Measurements from ENCODE around the gene MAPK11. TPM values are rescaled to one million over a fixed set of nuclear protein-coding genes. Genes with fewer than 3 reads are reported as not detected.

MAPK11 gene
- total RNA-seq, 1 donor from 2014 or later = 3.4 TPM

GRCh38 chr22:50250249-50250554 lies 20.0 kb downstream of the MAPK11 start:
- DNase-seq (ENCODE audit: low read depth) = no peak
- peaks cover 25% of the 10 kb centered on the region for H3K36me3 ChIP-seq (ENCODE audit: control insufficient read depth, insufficient read depth, low read length)
- FAIRE-seq = no peak
- H3K4me3 ChIP-seq (ENCODE audit: low read depth, low read length) = peak overlapping the region; percentile 76
- TF ChIP-seq, protein P1, sequence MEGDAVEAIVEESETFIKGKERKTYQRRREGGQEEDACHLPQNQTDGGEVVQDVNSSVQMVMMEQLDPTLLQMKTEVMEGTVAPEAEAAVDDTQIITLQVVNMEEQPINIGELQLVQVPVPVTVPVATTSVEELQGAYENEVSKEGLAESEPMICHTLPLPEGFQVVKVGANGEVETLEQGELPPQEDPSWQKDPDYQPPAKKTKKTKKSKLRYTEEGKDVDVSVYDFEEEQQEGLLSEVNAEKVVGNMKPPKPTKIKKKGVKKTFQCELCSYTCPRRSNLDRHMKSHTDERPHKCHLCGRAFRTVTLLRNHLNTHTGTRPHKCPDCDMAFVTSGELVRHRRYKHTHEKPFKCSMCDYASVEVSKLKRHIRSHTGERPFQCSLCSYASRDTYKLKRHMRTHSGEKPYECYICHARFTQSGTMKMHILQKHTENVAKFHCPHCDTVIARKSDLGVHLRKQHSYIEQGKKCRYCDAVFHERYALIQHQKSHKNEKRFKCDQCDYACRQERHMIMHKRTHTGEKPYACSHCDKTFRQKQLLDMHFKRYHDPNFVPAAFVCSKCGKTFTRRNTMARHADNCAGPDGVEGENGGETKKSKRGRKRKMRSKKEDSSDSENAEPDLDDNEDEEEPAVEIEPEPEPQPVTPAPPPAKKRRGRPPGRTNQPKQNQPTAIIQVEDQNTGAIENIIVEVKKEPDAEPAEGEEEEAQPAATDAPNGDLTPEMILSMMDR (IDR thresholded peaks at IDR 0.05; ENCODE audit: insufficient read depth, low read length, severe bottlenecking) = no peak
- no peaks in the 10 kb centered on the region for H3K27me3 ChIP-seq (ENCODE audit: control insufficient read depth, insufficient read depth, low read length)

GRCh38 chr22:50249341-50250248 lies 20.6 kb downstream of the MAPK11 start:
- Histone ChIP-seq H3K36me3 (ENCODE audit: control insufficient read depth, insufficient read depth, low read length) (peaks cover 25% of the 10 kb centered on the region), H3K4me3 (ENCODE audit: low read depth, low read length) (no peak overlapping the region), H3K27me3 (ENCODE audit: control insufficient read depth, insufficient read depth, low read length) (no peaks in the 10 kb centered on the region)
- TF ChIP-seq, protein P1 (IDR thresholded peaks at IDR 0.05; ENCODE audit: insufficient read depth, low read length, severe bottlenecking) = no peak
- DNase-seq (ENCODE audit: low read depth) (no peak), FAIRE-seq (no peak)

DNA sequence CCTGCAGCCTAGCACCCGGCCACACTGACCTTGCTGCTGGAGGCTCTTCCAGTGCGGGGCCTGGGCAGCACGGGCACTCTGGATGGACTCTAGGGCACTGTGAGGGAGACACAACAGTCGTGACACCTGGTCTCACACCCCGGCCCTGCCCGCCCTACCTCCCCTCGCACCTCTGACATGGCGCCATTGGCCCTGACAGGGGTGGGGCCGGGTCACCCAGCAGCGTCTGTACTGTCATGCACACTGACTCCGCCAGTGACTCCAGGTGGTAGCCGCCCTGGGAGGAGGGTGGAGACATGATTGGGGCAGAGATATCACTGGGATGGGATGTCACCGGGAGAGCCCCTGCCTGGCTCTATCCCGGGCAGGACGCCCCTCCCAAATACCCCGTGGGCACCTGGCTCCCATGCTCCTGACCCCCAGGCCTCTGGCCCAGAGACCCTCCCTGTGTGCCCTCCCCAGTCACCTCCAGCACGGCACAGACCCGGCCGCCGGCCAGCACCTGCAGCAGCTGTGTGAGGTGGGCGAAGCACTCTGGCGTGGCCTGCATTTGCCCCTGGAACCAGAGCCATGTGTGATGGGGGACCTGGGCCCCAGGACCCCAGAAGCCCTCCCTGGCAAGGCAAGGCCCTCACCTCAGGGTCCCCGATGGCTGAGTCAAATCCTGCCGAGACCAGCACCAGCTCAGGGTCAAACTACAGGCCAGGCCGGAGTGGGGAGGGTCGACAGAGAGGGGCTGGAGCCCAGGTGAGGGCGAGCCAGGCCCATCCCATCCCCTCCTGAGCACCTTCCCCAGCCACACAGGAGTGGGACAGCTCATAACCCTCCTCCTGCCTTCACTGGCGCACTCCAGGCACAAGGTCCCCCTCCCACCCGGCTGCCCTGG lies 21.7 kb downstream of the MAPK11 start:
- H3K4me3 ChIP-seq (ENCODE audit: low read depth, low read length) = no peak overlapping the region
- FAIRE-seq = no peak
- H3K36me3 ChIP-seq (ENCODE audit: control insufficient read depth, insufficient read depth, low read length) = peaks cover 23% of the 10 kb centered on the region
- H3K27me3 ChIP-seq (ENCODE audit: control insufficient read depth, insufficient read depth, low read length) = no peaks in the 10 kb centered on the region
- DNase-seq (ENCODE audit: low read depth) = no peak
- TF ChIP-seq, protein P1 (IDR thresholded peaks at IDR 0.05; ENCODE audit: insufficient read depth, low read length, severe bottlenecking) = no peak

GRCh38 chr22:50247748-50248147 lies 22.4 kb downstream of the MAPK11 start:
- FAIRE-seq (no peak), DNase-seq (ENCODE audit: low read depth) (peak; percentile 46)
- Histone ChIP-seq H3K36me3 (ENCODE audit: control insufficient read depth, insufficient read depth, low read length) (peaks cover 22% of the 10 kb centered on the region), H3K27me3 (ENCODE audit: control insufficient read depth, insufficient read depth, low read length) (no peaks in the 10 kb centered on the region), H3K4me3 (ENCODE audit: low read depth, low read length) (no peak overlapping the region)
- TF ChIP-seq, protein P1 (IDR thresholded peaks at IDR 0.05; ENCODE audit: insufficient read depth, low read length, severe bottlenecking) = no peak

GRCh38 chr22:50246242-50247175 lies 23.7 kb downstream of the MAPK11 start:
- Histone ChIP-seq H3K27me3 (ENCODE audit: control insufficient read depth, insufficient read depth, low read length) (no peaks in the 10 kb centered on the region), H3K36me3 (ENCODE audit: control insufficient read depth, insufficient read depth, low read length) (peaks cover 21% of the 10 kb centered on the region), H3K4me3 (ENCODE audit: low read depth, low read length) (no peak overlapping the region)
- TF ChIP-seq, protein P1 (IDR thresholded peaks at IDR 0.05; ENCODE audit: insufficient read depth, low read length, severe bottlenecking) = peak; percentile 30
- no peak for DNase-seq (ENCODE audit: low read depth)
- peak; percentile 23 for FAIRE-seq

Data from bronchial epithelial cell (primary cell).